Tibial nerve (tissue), 4 donors: Measurements from ENCODE around the gene ITCH.

Experiments used
- EP300 ChIP-seq, 2 donors: sonication (generic); formaldehyde crosslinking; IDR thresholded peaks; one replicate each; pipeline ENCODE4 v1.6.1; 2017; ENCODE audit warnings: antibody characterized with exemption in 2 of 2, mild to moderate bottlenecking in 1 of 2
- POLR2A ChIP-seq, 2 donors: fragments of 450-650 bp; IDR thresholded peaks; one replicate each; pipeline ENCODE4 v1.6.1; 2017; ENCODE audit warnings: antibody characterized with exemption in 2 of 2, mild to moderate bottlenecking in 2 of 2, moderate library complexity in 2 of 2
- TF ChIP-seq, protein P1 (sequence below), 5 experiments: fragments of 200-600 bp in 3 of 5; fragments of 450-650 bp in 2 of 5; sonication (generic) in 3 of 5; IDR thresholded peaks; one replicate each; pipeline ENCODE4 v1.5.1; 2016 to 2019; ENCODE audit warnings: antibody characterized with exemption in 5 of 5, mild to moderate bottlenecking in 3 of 5, moderate library complexity in 2 of 5

DNA sequence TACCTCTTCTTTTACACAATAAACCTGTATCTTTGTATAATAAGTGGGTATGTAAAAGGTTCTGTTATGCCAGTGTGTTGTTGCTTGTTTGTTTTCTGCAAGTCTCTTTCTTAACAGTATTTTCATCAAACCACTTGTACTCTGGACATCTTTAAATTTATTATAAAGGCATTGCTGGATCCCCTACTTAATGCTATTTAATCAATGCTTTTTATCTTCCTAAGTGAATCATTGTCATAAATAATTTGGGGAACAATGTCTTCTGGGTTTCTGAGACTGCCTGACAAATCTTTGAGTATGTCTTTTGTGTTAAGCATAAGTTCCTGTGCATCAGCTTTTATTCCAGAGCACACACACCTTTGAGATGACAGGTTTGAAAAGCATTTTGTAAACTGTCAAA is 64.7 kb downstream of the ITCH start:
- TF ChIP-seq, protein P1, sequence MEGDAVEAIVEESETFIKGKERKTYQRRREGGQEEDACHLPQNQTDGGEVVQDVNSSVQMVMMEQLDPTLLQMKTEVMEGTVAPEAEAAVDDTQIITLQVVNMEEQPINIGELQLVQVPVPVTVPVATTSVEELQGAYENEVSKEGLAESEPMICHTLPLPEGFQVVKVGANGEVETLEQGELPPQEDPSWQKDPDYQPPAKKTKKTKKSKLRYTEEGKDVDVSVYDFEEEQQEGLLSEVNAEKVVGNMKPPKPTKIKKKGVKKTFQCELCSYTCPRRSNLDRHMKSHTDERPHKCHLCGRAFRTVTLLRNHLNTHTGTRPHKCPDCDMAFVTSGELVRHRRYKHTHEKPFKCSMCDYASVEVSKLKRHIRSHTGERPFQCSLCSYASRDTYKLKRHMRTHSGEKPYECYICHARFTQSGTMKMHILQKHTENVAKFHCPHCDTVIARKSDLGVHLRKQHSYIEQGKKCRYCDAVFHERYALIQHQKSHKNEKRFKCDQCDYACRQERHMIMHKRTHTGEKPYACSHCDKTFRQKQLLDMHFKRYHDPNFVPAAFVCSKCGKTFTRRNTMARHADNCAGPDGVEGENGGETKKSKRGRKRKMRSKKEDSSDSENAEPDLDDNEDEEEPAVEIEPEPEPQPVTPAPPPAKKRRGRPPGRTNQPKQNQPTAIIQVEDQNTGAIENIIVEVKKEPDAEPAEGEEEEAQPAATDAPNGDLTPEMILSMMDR (IDR thresholded peaks at IDR 0.05): no peak
- TF ChIP-seq POLR2A (IDR thresholded peaks at IDR 0.05) (no peak), EP300 (IDR thresholded peaks at IDR 0.05) (no peak)
